Stimulated activated CD8-positive, alpha-beta memory T cell treated with anti-CD3 and anti-CD28 coated beads, Interleukin-2, amount 100 ng/mL, for 48 hours (primary cell): ENCODE measurements around the gene MYO3B.

Source experiments
- DNase-seq, 2 donors: peaks; one replicate each; pipeline ENCODE4 v3.0.0-alpha.2; 2020; ENCODE audit warnings: low read depth in 2 of 2

The MYO3B gene

GRCh38 chr2:170694316-170694715 lies 516.4 kb downstream of the MYO3B start:
- no peak for DNase-seq

- DNase-seq: no peak
These were observed 517.8 kb downstream of the MYO3B start for GRCh38 chr2:170695521-170696410.

- DNase-seq: no peak
These were observed 519.0 kb downstream of the MYO3B start for GRCh38 chr2:170696948-170697347.

GRCh38 chr2:170701011-170701410 lies 523.1 kb downstream of the MYO3B start:
- DNase-seq: no peak

GRCh38 chr2:170703776-170704476 lies 526.0 kb downstream of the MYO3B start:
- DNase-seq: no peak
